ENCODE measurements around the gene TDP1.

GRCh38 chr14:89953602-89954001, 2.1 kb upstream of the TDP1 start:
- TF ChIP-seq, protein P1, sequence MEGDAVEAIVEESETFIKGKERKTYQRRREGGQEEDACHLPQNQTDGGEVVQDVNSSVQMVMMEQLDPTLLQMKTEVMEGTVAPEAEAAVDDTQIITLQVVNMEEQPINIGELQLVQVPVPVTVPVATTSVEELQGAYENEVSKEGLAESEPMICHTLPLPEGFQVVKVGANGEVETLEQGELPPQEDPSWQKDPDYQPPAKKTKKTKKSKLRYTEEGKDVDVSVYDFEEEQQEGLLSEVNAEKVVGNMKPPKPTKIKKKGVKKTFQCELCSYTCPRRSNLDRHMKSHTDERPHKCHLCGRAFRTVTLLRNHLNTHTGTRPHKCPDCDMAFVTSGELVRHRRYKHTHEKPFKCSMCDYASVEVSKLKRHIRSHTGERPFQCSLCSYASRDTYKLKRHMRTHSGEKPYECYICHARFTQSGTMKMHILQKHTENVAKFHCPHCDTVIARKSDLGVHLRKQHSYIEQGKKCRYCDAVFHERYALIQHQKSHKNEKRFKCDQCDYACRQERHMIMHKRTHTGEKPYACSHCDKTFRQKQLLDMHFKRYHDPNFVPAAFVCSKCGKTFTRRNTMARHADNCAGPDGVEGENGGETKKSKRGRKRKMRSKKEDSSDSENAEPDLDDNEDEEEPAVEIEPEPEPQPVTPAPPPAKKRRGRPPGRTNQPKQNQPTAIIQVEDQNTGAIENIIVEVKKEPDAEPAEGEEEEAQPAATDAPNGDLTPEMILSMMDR (IDR thresholded peaks at IDR 0.05): no peak
- no peak for TF ChIP-seq POLR2A (IDR thresholded peaks at IDR 0.05)
